ENCODE data around the gene ZZZ3. TPM values are rescaled to one million over a fixed set of nuclear protein-coding genes. Genes with fewer than 3 reads are reported as not detected.

ZZZ3 gene
- total RNA-seq = 10 to 100 TPM; 36.9 to 38.5 TPM
- 34.3 TPM for polyA plus RNA-seq (2013, experiment 1 of 2)
- polyA plus RNA-seq (2013, experiment 2 of 2) = 39.9 TPM
- total RNA-seq = 73.1 to 201 (median 131) reads per million in 172 experiments

- peaks cover 28% of the 10 kb centered on the region for H3K36me3 Mint-ChIP-seq (ENCODE audit: low read depth)
- peaks cover 15% of the 10 kb centered on the region for H3K4me1 ChIP-seq (ENCODE audit: insufficient read depth, low read length)
- no peak for TF ChIP-seq CTCF (IDR thresholded peaks at IDR 0.05)
- no peaks in the 10 kb centered on the region for H3K9me3 Mint-ChIP-seq
- ATAC-seq (ENCODE audit: poor library complexity) = peak; percentile 67
- H3K4me3 ChIP-seq (ENCODE audit: low read length) = peak within 1 kb of the TSS; percentile 77
- intact Hi-C loops (cut with DNase I, micrococcal nuclease) = loop anchor here (1.0 to 10.0 kb wide), 12 partner anchors 72 to 1898 kb away; partner anchors contain the start of genes DNAJB4 (in 1 of the 2), FUBP1 (in 1 of the 2), MIGA1 (in 1 of the 2) and RABGGTB (in 1 of the 2)
- H3K36me3 ChIP-seq (ENCODE audit: insufficient read depth, low read length) = no peaks in the 10 kb centered on the region
- CTCF ChIA-PET = interaction anchor here (0.7 to 2.5 kb wide), 12 partner anchors 11 to 463 kb away, joined by 3 to 7 read pairs (median 3); partner anchors contain the start of genes DNAJB4, FUBP1 and PIGK
- H3K27me3 ChIP-seq (ENCODE audit: control insufficient read depth in 1 of 2, insufficient read depth in 2 of 2, low read length in 2 of 2) = no peaks in the 10 kb centered on the region
- peak within 1 kb of the TSS; percentile 91 for H3K4me3 Mint-ChIP-seq
- H3K27ac Mint-ChIP-seq = peak within 1 kb of the TSS; percentile 94
- POLR2A ChIA-PET = interaction anchor here (0.6 to 2.2 kb wide), 24 partner anchors 9 to 1897 kb away, joined by 3 to 42 read pairs (median 4); partner anchors contain the start of genes AK5, DNAJB4, FUBP1 and MIGA1
- H3K27me3 Mint-ChIP-seq = no peaks in the 10 kb centered on the region
- peak within 1 kb of the TSS; percentile 87 for H3K27ac ChIP-seq (ENCODE audit: low read depth in 1 of 2, low read length in 2 of 2)
- no peaks in the 10 kb centered on the region for H3K9me3 ChIP-seq (ENCODE audit: control insufficient read depth in 1 of 2, insufficient read depth in 1 of 2, low read length in 2 of 2)
- H3K4me1 Mint-ChIP-seq (ENCODE audit: low read depth) = peaks cover 59% of the 10 kb centered on the region
- peak; percentile 86 to 97 (median 91) for DNase-seq
Observed at GRCh38 chr1:77682460-77683159, at the start of gene ZZZ3. Gene ZZZ3 (minus strand): TSS chr1:77682658. CDS start chr1:77633354, 49,304 bp downstream.

GRCh38 chr1:77732090-77732489 is 49.6 kb upstream of the ZZZ3 start:
- no peak for ATAC-seq (ENCODE audit: poor library complexity)
- H3K27me3 ChIP-seq (ENCODE audit: control insufficient read depth in 1 of 2, insufficient read depth in 2 of 2, low read length in 2 of 2) = no peaks in the 10 kb centered on the region
- peaks cover 43% of the 10 kb centered on the region for H3K36me3 ChIP-seq (ENCODE audit: insufficient read depth, low read length)
- DNase-seq = no peak
- Mint-ChIP-seq H3K27ac (no peak overlapping the region), H3K36me3 (ENCODE audit: low read depth) (peaks cover 83% of the 10 kb centered on the region), H3K9me3 (no peaks in the 10 kb centered on the region), H3K4me1 (ENCODE audit: low read depth) (no peaks in the 10 kb centered on the region), H3K4me3 (no peak overlapping the region), H3K27me3 (no peaks in the 10 kb centered on the region)
- no peak overlapping the region for H3K4me3 ChIP-seq (ENCODE audit: low read length)
- no peak for TF ChIP-seq CTCF (IDR thresholded peaks at IDR 0.05)
- ChIA-PET POLR2A (no interaction called here), CTCF (no interaction called here)
- no peaks in the 10 kb centered on the region for H3K4me1 ChIP-seq (ENCODE audit: insufficient read depth, low read length)
- intact Hi-C loops (cut with DNase I, micrococcal nuclease) = loop anchor here in 1 of 2 experiments (10.0 kb wide), 1 partner anchor 383 kb away; no protein-coding TSS in a partner anchor
- no peaks in the 10 kb centered on the region for H3K9me3 ChIP-seq (ENCODE audit: control insufficient read depth in 1 of 2, insufficient read depth in 1 of 2, low read length in 2 of 2)
- H3K27ac ChIP-seq (ENCODE audit: low read depth in 1 of 2, low read length in 2 of 2) = no peak overlapping the region

- H3K36me3 ChIP-seq (ENCODE audit: insufficient read depth, low read length) = peaks cover 82% of the 10 kb centered on the region
- CTCF ChIA-PET = no interaction called here
- Mint-ChIP-seq H3K4me1 (ENCODE audit: low read depth) (no peaks in the 10 kb centered on the region), H3K27me3 (no peaks in the 10 kb centered on the region), H3K4me3 (no peak overlapping the region), H3K36me3 (ENCODE audit: low read depth) (peaks cover 98% of the 10 kb centered on the region), H3K9me3 (no peaks in the 10 kb centered on the region), H3K27ac (no peak overlapping the region)
- H3K4me1 ChIP-seq (ENCODE audit: insufficient read depth, low read length) = no peaks in the 10 kb centered on the region
- no peak overlapping the region for H3K4me3 ChIP-seq (ENCODE audit: low read length)
- DNase-seq = no peak
- POLR2A ChIA-PET = no interaction called here
- no peaks in the 10 kb centered on the region for H3K9me3 ChIP-seq (ENCODE audit: control insufficient read depth in 1 of 2, insufficient read depth in 1 of 2, low read length in 2 of 2)
- ATAC-seq (ENCODE audit: poor library complexity) = no peak
- no peak overlapping the region for H3K27ac ChIP-seq (ENCODE audit: low read depth in 1 of 2, low read length in 2 of 2)
- H3K27me3 ChIP-seq (ENCODE audit: control insufficient read depth in 1 of 2, insufficient read depth in 2 of 2, low read length in 2 of 2) = no peaks in the 10 kb centered on the region
- intact Hi-C loops (cut with DNase I, micrococcal nuclease) = loop anchor here in 1 of 2 experiments (5.0 to 10.0 kb wide), 2 partner anchors 237 to 389 kb away; no protein-coding TSS in a partner anchor
- TF ChIP-seq CTCF (IDR thresholded peaks at IDR 0.05) = no peak
Observed at GRCh38 chr1:77725706-77726105, 43.2 kb upstream of the ZZZ3 start.

Measured in CD4-positive, alpha-beta T cell (primary cell).